Breast epithelium (tissue), 4 donors: ENCODE results near the gene DCDC2B. TPM values are rescaled to one million over a fixed set of nuclear protein-coding genes. Genes with fewer than 3 reads are reported as not detected.
A peak's percentile ranks its signal among the peaks of the same experiment; 100 is the strongest.

Experiments used
- DNase-seq, 2 donors: peaks; one replicate each; pipeline ENCODE4 v3.0.0-alpha.2; 2019; ENCODE audit warnings: low spot score in 2 of 2
- H3K27ac ChIP-seq, 2 donors: fragments of 200-600 bp; sonication (generic) in 1 of 2; one replicate each; pipeline ENCODE4 v1.5.1; 2016 to 2019; ENCODE audit warnings: mild to moderate bottlenecking in 1 of 2
- H3K27me3 ChIP-seq, 2 donors: fragments of 200-600 bp; sonication (generic) in 1 of 2; one replicate each; pipeline versions ENCODE4 v1.5.1 to v1.6.0; 2017 to 2019; ENCODE audit warnings: control low read depth in 1 of 2, mild to moderate bottlenecking in 1 of 2
- H3K36me3 ChIP-seq: fragments of 200-600 bp; one replicate; pipeline ENCODE4 v1.5.1; 2019
- H3K4me1 ChIP-seq, 2 donors: fragments of 200-600 bp; sonication (generic); one replicate each; pipeline ENCODE4 v1.5.1; 2016 to 2019; ENCODE audit warnings: control low read depth in 1 of 2
- H3K4me3 ChIP-seq, 3 donors: fragments of 200-600 bp; sonication (generic); 1 replicate in 2 of 3; 2 replicates in 1 of 3; pipeline ENCODE4 v1.5.1; 2016 to 2019; ENCODE audit warnings: mild to moderate bottlenecking in 3 of 3, moderate library complexity in 2 of 3
- H3K9me3 ChIP-seq, 2 donors: fragments of 200-600 bp; sonication (generic) in 1 of 2; one replicate each; pipeline ENCODE4 v1.5.1; 2016 to 2019; ENCODE audit warnings: control low read depth in 1 of 2
- CTCF ChIP-seq, 3 donors: fragments of 450-650 bp; IDR thresholded peaks; one replicate each; pipeline ENCODE4 v1.5.1; 2016 to 2017; ENCODE audit warnings: antibody characterized with exemption in 3 of 3, mild to moderate bottlenecking in 3 of 3, moderate library complexity in 3 of 3
- POLR2A ChIP-seq: fragments of 450-650 bp; IDR thresholded peaks from one replicate; pipeline ENCODE4 v1.6.1; 2016; ENCODE audit warnings: antibody characterized with exemption, mild to moderate bottlenecking, moderate library complexity
- POLR2AphosphoS5 ChIP-seq, 3 donors: sonication (generic); formaldehyde crosslinking; IDR thresholded peaks; one replicate each; pipeline ENCODE4 v1.6.1; 2017; ENCODE audit warnings: antibody characterized with exemption in 3 of 3
- intact Hi-C: fragments of 100-400 bp; cut with DNase I; formaldehyde crosslinking; loops from one replicate; pipeline ENCODE4 v1.15.1; 2023; ENCODE audit warnings: low total_unique reads
- total RNA-seq, 3 donors: library from RNA; depleted of rRNA; stranded (reverse); fragments of >200 nt; gene quantifications; one replicate each; pipeline ENCODE4 v1.1.0, GENCODE V29; 2016

DCDC2B gene
- total RNA-seq, 3 donors from 2014 or later = 0.33 TPM; not detected in 2

GRCh38 chr1:32195531-32195930 lies 13.4 kb upstream of the DCDC2B start:
- H3K4me1 ChIP-seq = peaks cover 0 to 3% of the 10 kb centered on the region in 2 donors
- peaks cover under 1% of the 10 kb centered on the region for H3K36me3 ChIP-seq
- intact Hi-C loops = no loop called here
- no peak for DNase-seq
- no peaks in the 10 kb centered on the region for H3K27me3 ChIP-seq
- no peak overlapping the region for H3K4me3 ChIP-seq
- TF ChIP-seq POLR2AphosphoS5 (IDR thresholded peaks at IDR 0.05) = no peak
- no peak for TF ChIP-seq POLR2A
- TF ChIP-seq CTCF (IDR thresholded peaks at IDR 0.05) = no peak
- H3K9me3 ChIP-seq = no peaks in the 10 kb centered on the region
- no peak overlapping the region for H3K27ac ChIP-seq

GRCh38 chr1:32195972-32196823 lies 12.7 kb upstream of the DCDC2B start:
- DNase-seq = no peak
- no peak overlapping the region for H3K4me3 ChIP-seq
- H3K4me1 ChIP-seq = peaks cover 3% of the 10 kb centered on the region in 2 donors
- H3K27me3 ChIP-seq = no peaks in the 10 kb centered on the region
- intact Hi-C loops = no loop called here
- H3K9me3 ChIP-seq = no peaks in the 10 kb centered on the region
- no peak for TF ChIP-seq POLR2AphosphoS5 (IDR thresholded peaks at IDR 0.05)
- TF ChIP-seq CTCF (IDR thresholded peaks at IDR 0.05) = no peak
- TF ChIP-seq POLR2A = no peak
- H3K36me3 ChIP-seq = no peaks in the 10 kb centered on the region
- H3K27ac ChIP-seq = no peak overlapping the region

- Histone ChIP-seq H3K27ac (no peak overlapping the region), H3K4me1 (peaks cover 3 to 9% of the 10 kb centered on the region in 2 donors), H3K4me3 (no peak overlapping the region), H3K9me3 (no peaks in the 10 kb centered on the region), H3K27me3 (no peaks in the 10 kb centered on the region), H3K36me3 (no peaks in the 10 kb centered on the region)
- DNase-seq = no peak
- intact Hi-C loops = no loop called here
- TF ChIP-seq POLR2AphosphoS5 (IDR thresholded peaks at IDR 0.05) = no peak
- TF ChIP-seq POLR2A = no peak
- TF ChIP-seq CTCF (IDR thresholded peaks at IDR 0.05) = no peak
Observed at GRCh38 chr1:32197074-32197473, 11.8 kb upstream of the DCDC2B start.

GRCh38 chr1:32197837-32198236 lies 11.1 kb upstream of the DCDC2B start:
- intact Hi-C loops = no loop called here
- Histone ChIP-seq H3K27me3 (no peaks in the 10 kb centered on the region), H3K4me3 (no peak overlapping the region), H3K27ac (no peak overlapping the region), H3K36me3 (no peaks in the 10 kb centered on the region), H3K4me1 (peaks cover 3 to 10% of the 10 kb centered on the region in 2 donors), H3K9me3 (no peaks in the 10 kb centered on the region)
- no peak for DNase-seq
- no peak for TF ChIP-seq POLR2A
- TF ChIP-seq CTCF (IDR thresholded peaks at IDR 0.05) = no peak
- no peak for TF ChIP-seq POLR2AphosphoS5 (IDR thresholded peaks at IDR 0.05)

- Histone ChIP-seq H3K27me3 (no peaks in the 10 kb centered on the region), H3K9me3 (no peaks in the 10 kb centered on the region), H3K27ac (peak overlapping the region in 1 of 2 donors; percentile 92), H3K36me3 (no peaks in the 10 kb centered on the region), H3K4me1 (peaks cover 3 to 10% of the 10 kb centered on the region in 2 donors), H3K4me3 (no peak overlapping the region)
- intact Hi-C loops = no loop called here
- TF ChIP-seq CTCF (IDR thresholded peaks at IDR 0.05) (no peak), POLR2AphosphoS5 (IDR thresholded peaks at IDR 0.05) (no peak), POLR2A (no peak)
- no peak for DNase-seq
Observed at GRCh38 chr1:32198237-32199042, 10.4 kb upstream of the DCDC2B start.
